Glomerular visceral epithelial cell (primary cell): ENCODE results near the gene HOXA7.

Experiments used
- DNase-seq: peaks from one replicate; pipeline ENCODE4 v3.0.0-alpha.2; 2016; ENCODE audit errors: extremely low spot score

HOXA7 gene

DNA sequence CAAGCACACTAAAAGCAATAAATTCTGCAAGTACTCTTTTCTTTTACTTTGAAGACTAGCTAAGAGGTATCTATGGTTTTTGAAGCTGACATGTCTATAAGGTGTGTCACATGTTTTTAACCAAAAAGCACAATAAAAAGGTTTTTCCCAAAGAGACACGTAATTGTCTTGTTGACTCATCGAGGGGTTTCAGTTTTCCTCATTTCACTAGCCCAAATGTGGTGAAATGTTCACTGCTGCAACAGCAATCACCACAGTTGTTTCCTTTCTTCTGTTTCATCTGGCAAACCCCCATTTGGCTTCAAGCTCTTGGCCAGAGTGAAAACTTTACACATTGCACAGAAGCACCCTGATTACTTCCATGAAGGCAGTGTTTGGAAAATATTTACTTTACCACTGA lies 22.1 kb downstream of the HOXA7 start:
- DNase-seq: peak; percentile 77

DNA sequence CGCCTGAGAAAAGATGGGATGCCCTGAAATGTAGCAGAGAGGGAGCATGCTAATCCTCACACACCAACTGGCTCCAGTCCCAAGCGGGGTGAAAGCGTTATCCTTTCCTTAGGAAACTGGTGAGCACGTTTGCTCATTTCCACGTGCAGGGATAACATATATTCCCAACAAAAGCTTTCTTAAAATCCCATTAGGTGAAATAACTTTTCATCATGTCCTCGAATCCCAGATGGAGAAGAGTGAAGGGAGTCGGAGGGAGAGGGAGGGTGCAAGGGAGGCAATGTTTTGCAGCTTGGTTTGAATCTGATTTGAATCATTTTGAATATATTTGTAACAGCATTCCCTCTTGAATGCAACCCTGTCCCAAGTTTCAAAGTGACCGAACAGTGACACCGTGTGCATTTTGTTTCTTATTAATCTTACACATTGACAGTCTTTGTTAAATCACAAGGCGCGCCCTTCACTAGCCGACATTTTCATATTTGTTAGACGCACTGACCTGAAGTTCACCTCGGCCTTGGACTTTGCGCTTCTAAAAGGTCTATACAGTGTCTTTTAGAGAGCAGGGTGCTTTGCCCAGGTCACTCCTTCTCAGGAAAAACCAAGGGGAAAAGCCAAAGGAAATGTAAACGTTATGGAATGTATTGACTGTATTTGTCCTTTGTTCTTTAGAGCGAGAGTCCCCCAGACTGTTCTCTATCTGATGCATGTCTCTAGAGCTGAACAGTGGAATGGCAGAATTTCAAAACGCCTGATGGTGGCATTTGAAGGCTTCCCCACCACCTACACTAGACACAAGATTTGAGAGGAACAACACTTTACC lies 22.9 kb downstream of the HOXA7 start:
- no peak for DNase-seq

DNA sequence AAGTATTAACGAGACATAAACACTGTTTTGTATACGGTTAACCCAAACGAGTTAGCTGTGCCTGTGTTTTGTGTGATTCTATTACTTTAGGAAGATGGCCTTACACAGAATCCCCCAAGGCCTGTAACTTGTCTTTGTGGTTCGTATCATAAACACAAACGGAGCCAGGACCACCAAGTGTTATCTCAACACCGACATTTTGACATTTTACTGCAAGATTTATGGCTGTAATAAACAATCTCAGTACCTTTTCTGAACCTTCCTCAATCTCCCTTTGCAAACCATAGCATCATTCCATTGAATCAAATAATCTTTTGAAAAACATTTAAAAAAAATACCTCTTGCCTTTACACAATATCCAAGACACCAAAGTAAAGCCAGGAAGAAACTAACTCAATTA lies 23.5 kb downstream of the HOXA7 start:
- no peak for DNase-seq

DNA sequence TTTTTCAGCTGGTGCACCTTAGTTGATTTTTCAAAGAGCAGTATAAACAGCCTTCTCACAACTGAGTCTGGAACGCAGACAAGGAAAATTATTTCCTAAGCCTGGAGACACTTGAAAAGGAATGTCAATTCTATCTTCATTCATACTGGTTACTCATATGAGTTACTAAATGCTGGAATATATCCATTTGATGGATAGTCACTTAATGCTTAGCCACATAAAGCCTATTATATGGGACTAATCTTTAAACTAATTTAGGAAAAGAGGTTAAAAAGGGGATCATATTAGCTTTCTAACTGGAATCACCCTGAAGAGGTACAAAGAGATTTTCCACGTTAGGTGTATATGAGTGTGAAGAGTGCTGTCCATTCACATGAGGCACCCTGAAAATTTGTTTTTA lies 24.3 kb downstream of the HOXA7 start:
- no peak for DNase-seq

DNA sequence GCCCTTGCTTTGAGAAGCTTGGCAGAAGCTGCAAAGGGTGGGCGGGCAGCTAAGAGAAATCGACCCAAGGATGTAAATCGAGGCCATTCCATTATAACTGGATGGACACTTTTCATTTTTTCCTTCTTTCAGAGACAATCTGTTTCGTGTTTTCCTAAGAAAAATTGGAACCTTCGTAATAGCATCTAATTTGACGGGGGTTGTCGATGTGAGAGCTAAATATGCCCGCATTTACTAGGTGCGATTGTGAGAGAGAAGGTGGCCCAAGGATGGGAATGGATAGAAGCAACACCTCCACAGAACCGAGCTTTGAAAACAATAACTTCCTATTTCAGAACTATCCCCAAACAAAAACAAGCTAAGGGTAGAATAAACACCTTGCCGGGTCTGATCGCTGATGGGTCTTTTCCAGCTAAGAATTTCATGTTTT lies 25.1 kb downstream of the HOXA7 start:
- DNase-seq: no peak

DNA sequence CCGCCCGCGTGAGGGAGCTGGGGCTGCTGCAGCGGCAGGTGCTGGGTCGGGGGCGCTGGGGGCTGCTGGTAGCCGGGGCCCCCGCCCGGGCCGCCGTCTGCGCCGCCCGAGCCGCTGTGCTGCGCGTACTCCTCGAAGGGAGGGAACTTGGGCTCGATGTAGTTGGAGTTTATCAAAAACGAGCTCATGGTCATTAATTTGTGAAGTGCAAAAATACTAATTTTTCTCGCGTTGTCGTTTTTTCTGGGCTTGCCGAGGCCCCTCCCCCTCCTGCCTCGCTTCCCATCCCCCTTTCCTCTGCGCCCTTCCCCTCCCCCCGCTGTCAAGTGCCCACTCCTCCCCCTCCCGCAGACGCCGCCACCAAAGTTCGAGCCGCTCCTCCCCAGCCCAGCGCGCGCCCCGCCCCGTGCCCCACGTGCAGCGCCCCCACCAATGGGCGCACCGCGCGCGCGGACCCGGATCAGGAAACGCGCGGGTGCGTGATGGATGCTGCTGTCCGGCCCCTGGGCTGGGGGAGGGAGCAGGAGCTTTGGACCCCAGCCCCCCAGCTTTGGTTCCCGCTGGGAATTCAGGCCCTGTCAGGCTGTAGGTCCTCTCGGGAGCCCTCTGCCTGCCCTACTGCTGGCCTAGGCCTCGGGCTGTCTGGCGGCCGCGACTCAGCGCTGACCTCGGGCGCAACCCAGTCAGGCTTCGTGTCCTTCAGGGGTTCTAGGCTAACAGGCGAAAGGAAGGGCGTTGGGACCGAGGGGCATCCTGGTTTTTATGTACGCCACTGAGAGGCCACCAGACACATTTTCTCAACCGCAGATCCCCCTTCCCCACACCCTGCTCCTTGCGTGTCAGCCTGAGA lies 25.7 kb downstream of the HOXA7 start, which contains the start of gene HOXA4:
TSS of gene HOXA4 (minus strand) at position 218 of the 850 bp plus-strand sequence. CDS start at position 194, 24 bp downstream.
- peak; percentile 91 for DNase-seq

DNA sequence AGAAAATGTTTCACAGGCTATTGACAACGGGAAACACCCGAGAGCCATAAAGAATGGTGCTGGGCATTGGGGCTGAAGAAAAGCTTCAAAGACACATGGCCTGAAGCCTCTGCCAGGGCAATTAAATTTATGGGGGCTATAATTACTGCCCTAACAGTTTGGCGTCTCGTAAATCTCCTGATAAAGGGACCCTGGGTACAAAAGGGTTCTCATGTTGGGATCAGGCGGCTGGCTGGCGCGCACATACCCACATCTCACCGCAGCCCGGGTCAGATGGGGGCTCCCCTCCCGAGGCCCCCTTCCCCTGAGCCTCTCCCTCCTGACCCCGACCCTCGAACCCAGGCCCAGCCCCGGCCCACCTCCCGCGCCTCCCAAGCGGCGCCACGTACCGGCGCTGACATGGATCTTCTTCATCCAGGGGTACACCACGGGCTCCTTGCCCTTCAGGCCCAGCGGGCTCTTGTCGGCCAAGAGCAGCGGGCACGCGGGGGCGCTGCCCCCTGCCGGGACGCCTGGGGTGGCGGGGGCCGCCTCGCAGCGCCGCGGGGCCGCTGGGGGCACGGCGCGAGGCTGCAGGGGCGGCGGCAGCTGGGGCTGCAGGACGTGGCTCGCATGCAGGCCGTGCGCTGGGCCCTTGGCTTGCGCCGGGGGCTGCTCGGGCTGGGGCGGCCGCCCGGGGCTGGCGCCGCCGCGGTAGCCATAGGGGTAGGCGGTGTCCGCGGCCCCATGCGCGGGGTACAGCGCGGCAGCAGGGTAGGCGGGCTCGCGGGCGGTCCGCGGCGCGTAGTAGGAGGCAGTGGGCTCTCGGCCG lies 26.5 kb downstream of the HOXA7 start:
- DNase-seq: peak; percentile 60

DNA sequence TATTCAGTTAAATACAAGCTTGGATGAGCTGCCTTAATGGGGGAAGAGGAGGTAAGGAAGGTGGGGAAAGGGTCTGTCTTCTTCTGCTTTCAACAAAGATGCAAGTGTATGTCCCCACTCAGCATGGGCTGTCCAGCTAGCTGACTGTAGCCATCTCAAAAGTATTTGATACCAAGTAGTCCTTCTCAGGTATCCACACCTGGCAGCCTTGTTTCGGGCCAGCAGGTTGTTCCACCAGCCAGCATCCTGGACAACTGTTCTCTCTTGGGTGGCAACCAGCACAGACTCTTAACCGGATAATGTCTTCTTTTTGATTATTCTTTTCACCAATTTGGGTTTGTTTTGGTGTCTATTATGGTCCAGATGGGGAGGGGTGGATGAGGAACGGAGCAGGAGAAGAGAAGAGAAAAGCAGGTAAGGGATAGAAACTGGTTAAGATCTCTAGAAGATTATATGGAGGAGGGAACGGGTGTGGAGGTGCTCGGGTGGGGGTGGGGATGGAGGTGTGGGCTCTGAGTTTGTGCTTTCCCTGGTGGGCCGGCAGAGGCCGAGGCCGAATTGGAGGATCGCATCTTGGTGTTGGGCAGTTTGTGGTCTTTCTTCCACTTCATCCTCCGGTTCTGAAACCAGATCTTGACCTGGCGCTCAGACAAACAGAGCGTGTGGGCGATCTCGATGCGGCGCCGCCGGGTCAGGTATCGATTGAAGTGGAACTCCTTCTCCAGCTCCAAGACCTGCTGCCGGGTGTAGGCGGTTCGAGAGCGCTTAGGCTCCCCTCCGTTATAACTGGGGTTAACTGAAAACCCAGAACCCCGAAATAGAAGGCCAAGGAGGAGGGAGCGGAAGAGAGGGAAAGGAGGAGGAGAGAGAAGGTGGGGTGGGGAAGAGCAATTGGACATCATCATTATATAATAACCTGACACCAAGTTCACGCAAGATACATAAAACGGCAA lies 27.4 kb downstream of the HOXA7 start:
- DNase-seq: no peak

DNA sequence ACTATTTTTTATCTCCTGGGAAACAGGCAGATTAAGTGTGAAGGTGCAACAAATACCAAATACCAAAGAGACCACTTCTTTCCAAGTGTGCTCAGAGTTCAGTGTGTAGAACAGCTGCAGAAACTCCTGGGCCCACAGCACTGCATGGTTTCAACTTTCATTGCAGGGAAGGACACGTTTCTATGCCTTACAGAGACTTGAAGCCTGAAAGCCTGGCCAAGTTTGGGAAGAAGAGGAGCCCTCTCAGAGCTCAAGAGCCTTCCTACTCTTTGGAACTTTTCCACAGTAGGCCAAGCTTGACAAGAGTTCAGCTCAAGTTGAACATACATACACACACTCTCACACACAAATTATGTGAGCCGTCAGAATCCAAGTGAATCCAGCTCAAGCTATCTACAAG lies 28.4 kb downstream of the HOXA7 start:
- DNase-seq: no peak

DNA sequence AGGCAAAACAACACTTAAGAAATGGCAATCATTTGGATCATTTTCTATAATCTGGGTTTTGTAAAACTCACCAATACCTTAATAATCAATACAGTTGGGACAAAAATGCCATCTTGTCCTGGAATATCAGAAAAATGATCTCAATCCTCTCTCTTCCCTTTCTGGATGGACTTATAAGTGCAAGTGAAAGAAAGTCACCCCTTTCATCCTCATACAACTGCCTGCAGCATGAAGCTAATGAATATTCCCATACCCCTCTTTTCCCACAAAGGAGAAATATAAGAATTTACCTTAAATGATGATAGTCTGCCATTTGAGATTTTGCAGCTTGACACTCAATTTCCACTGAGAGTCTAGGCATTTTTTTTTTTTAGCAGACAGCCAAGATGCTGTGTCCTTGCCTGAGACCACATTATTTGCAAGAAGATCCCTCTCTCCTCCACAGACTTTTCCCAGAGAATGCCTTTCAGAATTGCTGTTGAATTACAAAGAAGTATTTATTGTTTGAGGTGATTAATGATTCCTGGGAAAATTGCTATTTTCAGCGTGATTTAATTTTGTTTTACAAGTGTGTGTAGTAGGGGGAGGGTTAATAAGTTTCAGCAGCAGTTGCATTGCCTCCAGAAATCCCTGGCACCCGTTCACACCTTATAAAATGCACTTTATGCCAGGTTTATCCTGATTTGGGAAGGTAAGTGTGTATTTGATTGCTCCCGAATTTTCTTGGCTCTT lies 29.7 kb downstream of the HOXA7 start:
- DNase-seq: no peak

DNA sequence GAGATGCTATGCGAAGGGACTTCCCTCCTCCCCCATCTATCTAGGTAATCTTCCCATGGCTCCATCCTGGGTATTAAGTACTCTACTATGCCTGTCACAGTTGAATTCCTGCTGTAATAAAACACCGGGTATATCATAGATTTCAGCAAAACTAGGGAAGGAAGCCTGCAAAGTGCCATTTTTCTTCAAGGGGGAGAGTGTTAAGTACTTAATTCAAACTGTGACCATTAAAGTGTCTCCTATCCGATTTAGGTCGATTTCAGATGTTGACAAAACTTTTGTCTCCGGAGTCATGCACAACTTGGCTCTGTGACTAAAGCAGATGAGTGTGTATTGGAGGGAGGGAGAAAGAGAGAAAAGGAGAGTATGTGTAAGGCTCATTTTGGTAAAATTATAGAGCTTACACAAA lies 30.5 kb downstream of the HOXA7 start:
- DNase-seq: peak; percentile 52

DNA sequence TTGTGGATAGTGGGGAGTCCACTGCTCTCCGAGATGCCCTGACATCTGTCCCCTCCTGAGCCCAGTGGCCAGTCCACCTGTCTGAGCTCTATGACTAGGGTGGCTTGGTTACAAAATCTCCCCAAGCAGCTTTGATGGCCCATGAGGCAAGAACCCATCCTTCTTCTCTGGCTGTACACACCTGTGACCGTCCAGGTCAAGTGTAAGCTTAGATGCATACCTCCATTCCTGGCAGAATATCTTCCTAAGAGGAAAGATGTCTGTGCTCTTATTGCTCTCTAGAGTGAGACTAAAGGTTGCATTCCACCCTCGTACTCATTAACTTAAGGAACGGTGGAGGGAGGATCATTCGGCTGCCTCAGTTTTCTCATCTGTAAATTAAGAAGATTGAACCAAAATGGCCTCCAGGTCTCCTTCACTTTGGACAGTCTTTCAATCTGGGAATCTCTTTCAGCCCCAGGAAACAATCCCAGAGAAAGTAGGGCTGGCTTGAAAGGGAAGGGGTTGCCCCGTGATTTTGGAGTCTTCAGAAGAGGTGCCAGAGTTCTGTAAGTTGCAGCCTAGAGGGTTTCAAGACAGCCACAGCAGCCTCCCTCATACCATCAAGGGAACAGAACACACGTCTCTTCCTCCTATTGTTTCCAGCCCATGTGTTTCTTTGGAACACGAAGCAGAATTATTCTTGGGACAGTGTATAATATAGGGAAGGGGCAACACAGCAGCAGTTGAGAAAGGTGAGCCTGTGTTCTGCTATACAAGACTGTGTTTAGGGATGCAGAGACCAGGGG lies 31.4 kb downstream of the HOXA7 start:
- DNase-seq: no peak

DNA sequence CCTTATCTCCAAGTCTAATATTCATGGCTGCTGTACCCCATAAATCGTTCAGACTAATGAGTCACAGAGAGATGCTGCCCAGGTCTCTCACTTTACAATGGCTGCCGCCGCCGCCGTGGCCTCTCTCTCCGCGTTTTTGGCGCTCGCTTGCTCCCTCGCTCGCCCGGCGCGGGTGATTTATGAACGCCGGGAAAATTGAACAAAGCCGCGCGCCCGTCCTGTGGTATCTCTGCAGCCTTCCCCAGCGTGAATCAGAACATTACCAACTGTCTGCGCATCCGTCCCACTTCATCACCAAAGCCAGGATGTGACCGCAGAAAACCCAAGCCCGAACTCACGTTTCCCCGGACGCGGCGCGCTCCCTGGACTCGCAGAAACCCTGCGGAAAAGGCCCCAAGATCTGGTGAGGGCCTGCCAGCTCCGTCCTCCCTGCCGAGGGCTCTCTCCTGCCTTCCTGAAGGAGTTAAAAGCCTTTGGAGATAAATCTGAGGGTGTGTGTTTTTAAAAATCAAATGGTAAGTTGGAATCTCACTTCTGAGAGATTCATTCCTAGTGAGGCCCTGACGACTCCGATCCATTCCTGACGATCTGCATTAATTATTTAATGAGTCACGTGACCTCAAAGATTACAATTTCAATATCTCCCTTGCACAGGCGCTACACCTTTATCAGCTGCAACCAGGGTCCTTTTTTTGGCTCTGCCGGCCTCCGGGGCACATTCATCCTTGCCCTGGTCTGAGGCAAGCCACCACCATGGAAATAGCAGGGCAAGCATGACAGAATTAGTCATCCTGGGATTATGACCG lies 32.2 kb downstream of the HOXA7 start:
- peak; percentile 95 for DNase-seq

DNA sequence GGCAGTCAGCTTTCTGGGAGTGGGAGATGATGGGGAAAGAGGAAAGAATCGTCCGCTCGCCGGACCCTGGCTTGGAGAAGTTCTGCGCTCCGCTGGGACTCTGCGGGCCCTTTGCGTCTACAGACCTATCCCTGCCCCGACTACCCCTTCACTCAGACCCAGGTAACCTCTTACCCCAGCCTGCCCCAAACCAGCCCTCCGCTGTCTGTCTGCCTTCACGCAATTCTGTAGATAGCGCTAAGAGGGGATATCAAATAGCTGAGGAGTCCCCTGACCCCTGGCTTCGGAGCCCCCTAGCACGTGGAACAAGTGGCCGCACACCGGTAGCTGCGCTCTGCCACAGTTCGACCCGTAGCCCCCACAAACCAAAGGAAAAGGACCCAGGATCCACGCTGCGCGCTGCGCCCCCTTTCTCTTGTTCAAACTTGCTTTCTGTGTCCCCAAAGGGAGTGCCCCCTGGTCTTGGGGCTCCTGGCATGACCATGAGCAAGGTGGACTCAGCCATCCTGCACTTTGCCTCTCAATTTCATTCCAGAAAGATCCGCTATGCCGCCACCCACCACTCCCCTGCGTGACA lies 32.9 kb downstream of the HOXA7 start:
- no peak for DNase-seq

DNA sequence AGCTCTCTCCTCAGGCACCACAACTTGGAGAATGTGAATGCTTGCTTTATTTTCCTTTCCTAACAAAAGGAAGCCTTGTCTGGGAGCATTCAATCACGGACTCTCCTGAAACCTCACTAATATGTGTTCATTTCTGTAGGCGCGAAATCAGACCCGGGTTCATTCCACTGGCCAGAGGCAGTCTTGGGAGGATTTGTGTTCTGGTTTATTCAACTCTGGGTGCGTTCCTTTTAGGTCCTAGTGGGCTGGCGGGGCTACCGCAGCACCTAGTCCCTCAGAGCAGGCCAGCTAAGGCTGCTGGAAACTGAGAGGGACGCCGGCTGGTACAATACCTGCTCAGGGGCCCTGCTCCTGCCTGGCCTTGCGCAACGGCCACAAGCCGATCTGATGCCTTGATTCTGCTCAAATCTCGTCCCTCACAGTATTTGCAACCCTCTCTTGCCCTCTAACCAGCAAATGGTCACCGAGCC lies 33.4 kb downstream of the HOXA7 start:
- DNase-seq: no peak

DNA sequence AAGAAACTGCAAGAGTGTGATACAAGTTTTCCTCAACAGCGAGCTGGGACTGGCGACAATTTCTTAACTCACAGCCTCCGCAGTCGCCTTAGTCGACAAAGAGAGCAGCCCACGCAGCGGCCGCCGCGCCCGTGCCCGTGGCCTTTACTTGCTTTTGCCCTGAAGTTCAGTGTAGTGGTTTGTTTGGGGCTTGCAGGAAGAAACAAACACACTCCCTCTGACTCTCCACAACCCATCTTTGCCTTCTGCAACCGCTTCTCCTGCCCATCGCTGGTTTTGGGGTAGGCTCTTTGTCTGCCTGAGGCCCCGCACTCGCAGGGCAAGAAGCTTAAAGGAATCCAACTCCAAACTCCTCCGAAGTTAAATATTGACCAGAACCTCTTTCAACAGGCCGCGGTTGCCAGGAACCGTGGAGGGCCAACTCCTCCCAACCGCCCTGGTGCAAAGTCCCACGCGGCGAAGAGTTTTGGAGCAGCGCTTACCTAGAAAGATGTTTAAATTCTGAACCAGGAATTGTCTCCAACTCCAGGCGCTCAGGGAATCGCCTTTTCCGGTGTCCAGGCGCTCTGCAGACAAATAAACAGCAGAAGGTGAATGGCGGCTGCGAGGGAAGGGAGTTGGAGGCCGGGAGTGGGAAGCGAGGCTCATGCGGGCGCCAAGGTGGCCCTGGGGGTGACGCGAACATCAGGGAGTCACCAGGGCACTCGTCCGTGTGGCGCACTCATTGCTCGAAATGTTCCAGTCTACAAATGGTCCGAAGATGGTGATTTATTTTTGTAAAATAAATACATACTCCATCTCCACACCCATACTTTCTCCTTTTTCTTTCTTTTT lies 34.2 kb downstream of the HOXA7 start:
- peak; percentile 69 for DNase-seq

DNA sequence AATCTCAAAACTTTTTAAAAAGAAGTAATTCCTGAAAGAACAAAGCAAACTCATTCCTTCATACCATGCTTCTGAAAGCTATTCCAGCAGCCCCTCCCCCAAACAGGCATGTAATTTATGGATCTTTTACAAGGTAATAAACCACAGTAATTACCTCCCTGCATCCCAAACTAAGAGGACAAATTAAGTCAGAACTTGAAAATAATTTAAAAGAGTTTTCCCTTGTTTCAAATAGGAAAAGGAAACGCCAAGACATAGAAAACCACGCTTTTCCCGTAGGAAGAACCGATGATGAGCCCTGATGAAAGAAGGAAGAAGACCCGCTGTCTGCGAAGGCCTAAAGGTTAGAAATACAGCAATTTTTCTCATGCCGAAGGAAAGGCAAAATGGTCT lies 34.8 kb downstream of the HOXA7 start:
- no peak for DNase-seq
